GM23248 (cell line): ENCODE measurements around the gene NPAS3.

Experiments used
- EZH2 ChIP-seq: fragments of 200-600 bp; sonication (generic); IDR thresholded peaks from 2 replicates; pipeline ENCODE4 v1.6.1; 2018; ENCODE audit warnings: antibody characterized with exemption, mild to moderate bottlenecking; ENCODE audit not compliant: insufficient read depth, poor library complexity, severe bottlenecking
- EZH2phosphoT487 ChIP-seq: fragments of 200-600 bp; sonication (generic); IDR thresholded peaks from 2 replicates; pipeline ENCODE4 v1.6.1; 2018; ENCODE audit warnings: antibody characterized with exemption, moderate library complexity, mild to moderate bottlenecking, low read depth; ENCODE audit not compliant: insufficient read depth

DNA sequence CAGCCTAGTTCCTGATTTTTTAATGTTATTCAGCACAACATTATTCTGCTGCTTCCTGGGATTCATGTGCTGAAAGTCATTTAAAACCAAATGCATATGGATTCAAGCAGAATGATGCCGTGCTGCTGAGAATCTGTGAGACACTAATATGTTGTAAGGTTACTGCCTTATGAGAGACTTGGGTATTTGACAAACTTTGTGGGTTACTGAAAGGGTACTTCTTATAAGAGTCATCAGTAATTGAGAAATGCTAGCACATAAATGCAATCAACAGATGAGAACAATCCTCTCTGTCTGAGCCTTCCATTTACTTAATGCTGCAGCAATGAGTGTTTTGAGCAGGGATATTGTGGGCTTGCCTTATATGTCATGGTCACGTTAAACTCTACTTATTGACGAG is 175.7 kb downstream of the NPAS3 start:
- TF ChIP-seq EZH2 (no peak), EZH2phosphoT487 (no peak)
